ENCODE measurements around the gene SUPT7L. TPM values are rescaled to one million over a fixed set of nuclear protein-coding genes. Genes with fewer than 3 reads are reported as not detected.

The SUPT7L gene
- total RNA-seq, 2 donors from 2014 or later, result 30.3 to 34.4 TPM

- no peak for ATAC-seq (ENCODE audit: insufficient number of reproducible peaks, low FRiP score, low read depth)
- peaks cover 25% of the 10 kb centered on the region for H3K36me3 ChIP-seq
Observed at GRCh38 chr2:27622921-27623384, 40.5 kb downstream of the SUPT7L start.

GRCh38 chr2:27621524-27621923, 41.9 kb downstream of the SUPT7L start:
- H3K4me3 ChIP-seq, result no peak overlapping the region
- no peaks in the 10 kb centered on the region for H3K9me3 ChIP-seq
- H3K27ac ChIP-seq, result no peak overlapping the region
- H3K36me3 ChIP-seq, result peaks cover 39% of the 10 kb centered on the region
- TF ChIP-seq CTCF (IDR thresholded peaks at IDR 0.05), result no peak
- DNase-seq (ENCODE audit: low spot score) (no peak), ATAC-seq (ENCODE audit: insufficient number of reproducible peaks, low FRiP score, low read depth) (no peak)
- H3K27me3 ChIP-seq (replicated peaks; ENCODE audit: insufficient read depth), result no peaks in the 10 kb centered on the region
- no peaks in the 10 kb centered on the region for H3K4me1 ChIP-seq (ENCODE audit: control insufficient read depth in 1 of 2, low read depth in 2 of 2)

More at GRCh38 chr2:27622921-27623384, 40.5 kb downstream of the SUPT7L start:
- Histone ChIP-seq H3K4me3 (no peak overlapping the region), H3K27me3 (replicated peaks; ENCODE audit: insufficient read depth) (no peaks in the 10 kb centered on the region), H3K27ac (no peak overlapping the region), H3K4me1 (ENCODE audit: control insufficient read depth in 1 of 2, low read depth in 2 of 2) (peaks cover 0 to 4% of the 10 kb centered on the region in 2 donors), H3K9me3 (no peaks in the 10 kb centered on the region)
- no peak for TF ChIP-seq CTCF (IDR thresholded peaks at IDR 0.05)
- DNase-seq (ENCODE audit: low spot score), result no peak

GRCh38 chr2:27615316-27615715, 48.1 kb downstream of the SUPT7L start:
- no peaks in the 10 kb centered on the region for H3K9me3 ChIP-seq
- ATAC-seq (ENCODE audit: insufficient number of reproducible peaks, low FRiP score, low read depth) (no peak), DNase-seq (ENCODE audit: low spot score) (no peak)
- no peak for TF ChIP-seq CTCF (IDR thresholded peaks at IDR 0.05)
- peaks cover 39% of the 10 kb centered on the region for H3K36me3 ChIP-seq
- H3K4me1 ChIP-seq (ENCODE audit: control insufficient read depth in 1 of 2, low read depth in 2 of 2), result no peaks in the 10 kb centered on the region
- no peaks in the 10 kb centered on the region for H3K27me3 ChIP-seq (replicated peaks; ENCODE audit: insufficient read depth)
- H3K4me3 ChIP-seq, result no peak overlapping the region
- H3K27ac ChIP-seq, result no peak overlapping the region

GRCh38 chr2:27613985-27614384, 49.4 kb downstream of the SUPT7L start:
- Histone ChIP-seq H3K27me3 (replicated peaks; ENCODE audit: insufficient read depth) (no peaks in the 10 kb centered on the region), H3K4me3 (no peak overlapping the region), H3K4me1 (ENCODE audit: control insufficient read depth in 1 of 2, low read depth in 2 of 2) (no peaks in the 10 kb centered on the region), H3K9me3 (no peaks in the 10 kb centered on the region), H3K36me3 (peaks cover 41% of the 10 kb centered on the region), H3K27ac (no peak overlapping the region)
- ATAC-seq (ENCODE audit: insufficient number of reproducible peaks, low FRiP score, low read depth) (no peak), DNase-seq (ENCODE audit: low spot score) (no peak)
- TF ChIP-seq CTCF (IDR thresholded peaks at IDR 0.05), result no peak

- ATAC-seq (ENCODE audit: insufficient number of reproducible peaks, low FRiP score, low read depth) (no peak), DNase-seq (ENCODE audit: low spot score) (no peak)
- Histone ChIP-seq H3K27ac (no peak overlapping the region), H3K27me3 (replicated peaks; ENCODE audit: insufficient read depth) (no peaks in the 10 kb centered on the region), H3K36me3 (peaks cover 49% of the 10 kb centered on the region), H3K4me3 (no peak overlapping the region), H3K4me1 (ENCODE audit: control insufficient read depth in 1 of 2, low read depth in 2 of 2) (no peaks in the 10 kb centered on the region), H3K9me3 (no peaks in the 10 kb centered on the region)
- TF ChIP-seq CTCF (IDR thresholded peaks at IDR 0.05), result no peak
Observed at GRCh38 chr2:27606611-27607010, 56.8 kb downstream of the SUPT7L start.

Other genes starting within 250 kb of the SUPT7L start
- 10 to 100 TPM; 61.5 to 77.7 TPM for gene NRBP1, start 235.0 kb downstream of the SUPT7L start, total RNA-seq
- gene KRTCAP3, start 221.2 kb downstream of the SUPT7L start, total RNA-seq, result under 1 TPM in 1 of 2 donors, not detected in 1; 0.68 TPM
- gene IFT172, start 173.9 kb downstream of the SUPT7L start, total RNA-seq, result 10 to 100 TPM; 33.0 to 45.6 TPM
- 10 to 100 TPM; 32.9 to 37.1 TPM for gene FNDC4, start 168.4 kb downstream of the SUPT7L start, total RNA-seq
- 1 to 10 TPM; 1.8 to 5.7 TPM for gene GCKR, start 166.8 kb downstream of the SUPT7L start, total RNA-seq
- gene ZNF512, start 80.6 kb downstream of the SUPT7L start, total RNA-seq, result 10 to 100 TPM; 16.8 to 62.5 TPM
- 1 to 10 TPM; 1.9 to 2.5 TPM for gene CCDC121, start 34.6 kb downstream of the SUPT7L start, total RNA-seq
- 10 to 100 TPM; 19.0 to 22.3 TPM for gene GPN1, start 34.6 kb downstream of the SUPT7L start, total RNA-seq
- gene SLC4A1AP, start 275 bp upstream of the SUPT7L start, total RNA-seq, result 10 to 100 TPM; 19.8 to 23.7 TPM
- gene MRPL33, start 108.1 kb upstream of the SUPT7L start, total RNA-seq, result 100 to 1,000 TPM in 1 of 2 donors, 10 to 100 TPM in 1; 99.5 to 118 TPM
- 1 to 10 TPM; 3.1 to 5.0 TPM for gene RBKS, start 226.8 kb upstream of the SUPT7L start, total RNA-seq
- gene BABAM2, start 227.1 kb upstream of the SUPT7L start, total RNA-seq, result 10 to 100 TPM; 24.7 to 32.8 TPM